Psoas muscle (tissue), 7 donors: ENCODE data around the gene BMP3. TPM values are rescaled to one million over a fixed set of nuclear protein-coding genes. Genes with fewer than 3 reads are reported as not detected.

Experiments
- polyA plus RNA-seq, 3 donors: library from polyadenylated mRNA; stranded (reverse); fragments of 200-250 nt; gene quantifications; one replicate each; pipeline ENCODE4 v1.2.3, GENCODE V29; 2013
- total RNA-seq, 4 donors: library from RNA; stranded (reverse); fragmentation: NEBNext Ultra II Directional in 2 of 4; extraction: Animal tissue kit (Norgen Biotek cat#: 25700) in 2 of 4; gene quantifications; one replicate each; pipeline versions ENCODE4 v1.2.1 to v1.2.4, GENCODE V29; 2021 to 2023
- donor health status: healthy with polysubstance abuse.
- donor health status: DM: no; HTN: no; CAD: no; lungs with moderate emphysema.
- donor health status: Bipolar disorder and iron deficiency.
- donor health status: healthy.
- donor health status: DM: no; HTN: no; CAD: no.
- donor health status: DM: no; HTN: no; CAD: no.
- donor health status: DM: yes; HTN: yes; CAD: no.

Gene BMP3
- total and polyA plus RNA-seq, 7 donors, result 0.03 to 0.09 (median 0.06) TPM; not detected in 3

Other genes starting within 250 kb of the BMP3 start
- under 1 TPM in 1 of 4 donors, not detected in 3; 0.28 TPM for gene PRKG2, start 184.5 kb downstream of the BMP3 start, total RNA-seq
- gene PRKG2, start 184.5 kb downstream of the BMP3 start, polyA plus RNA-seq, result under 1 TPM in 1 of 3 donors, not detected in 2; 0.01 TPM